Endothelial cell of umbilical vein (primary cell): ENCODE results near the gene PYY. TPM values are rescaled to one million over a fixed set of nuclear protein-coding genes. Genes with fewer than 3 reads are reported as not detected.
"Not testable (repeated sequence)": the region's sequence is repeated elsewhere in the genome, so short reads cannot be mapped to it uniquely, and the experiment has no call there.

Experiments
- BruUV-seq: library from RNA; stranded (reverse); fragments of 400-500 nt; replicated peaks from 2 replicates; lab custom pipeline; 2021; lab: Mats Ljungman, UMichigan
- CTCF ChIA-PET: fragments of 300-600, 350-600 bp; sonication (Branson Sonifier 250); formaldehyde crosslinking; loops from one replicate; lab custom pipeline; 2021; ENCODE audit warnings: antibody characterized with exemption, inconsistent platforms; lab: Charles Lee
- POLR2A ChIA-PET: fragments of 300-600, 350-600 bp; sonication (Branson Sonifier 250); formaldehyde crosslinking; loops from one replicate; lab custom pipeline; 2021; ENCODE audit warnings: antibody characterized with exemption, inconsistent platforms; lab: Charles Lee
- DNase-seq: peaks from one replicate; pipeline ENCODE4 v3.0.0-alpha.2; 2011; ENCODE audit warnings: low read depth, low spot score
- FAIRE-seq: peaks from 2 replicates; lab custom pipeline; 2011; peaks lifted over from hg19 to GRCh38; lab: Jason Lieb, UNC
- H2AFZ ChIP-seq: 2 replicates; pipeline ENCODE4 v1.6.0; 2012; ENCODE audit warnings: low read depth, low read length, control low read depth, inconsistent platforms
- H3K27ac ChIP-seq: 2 replicates; pipeline ENCODE4 v1.5.1; 2011; ENCODE audit warnings: low read depth, mild to moderate bottlenecking, control low read depth, low read length, moderate library complexity; ENCODE audit not compliant: insufficient read depth
- H3K27me3 ChIP-seq, 2 experiments: 2 replicates each; pipeline versions ENCODE4 v1.6.0 to v1.6.1; 2011; ENCODE audit warnings: low read length in 2 of 2, mixed read lengths in 1 of 2; ENCODE audit not compliant: control insufficient read depth in 2 of 2, insufficient read depth in 2 of 2
- H3K36me3 ChIP-seq, 2 experiments: 2 replicates in 1 of 2; 3 replicates in 1 of 2; pipeline ENCODE4 v1.5.1; 2011; ENCODE audit warnings: low read length in 2 of 2, mild to moderate bottlenecking in 1 of 2, moderate library complexity in 1 of 2; ENCODE audit not compliant: control insufficient read depth in 2 of 2, insufficient read depth in 2 of 2; ENCODE audit errors: extremely low read depth in 1 of 2
- H3K4me1 ChIP-seq: 3 replicates; pipeline ENCODE4 v1.5.1; 2011; ENCODE audit warnings: mild to moderate bottlenecking, low read length; ENCODE audit not compliant: control insufficient read depth, insufficient read depth; ENCODE audit errors: extremely low read depth
- H3K4me2 ChIP-seq: 2 replicates; pipeline ENCODE4 v1.6.1; 2011; ENCODE audit warnings: low read length, control low read depth, mixed read lengths; ENCODE audit not compliant: insufficient read depth
- H3K4me3 ChIP-seq, 3 experiments: fragments of 200-600 bp in 1 of 3; sonication (generic), shearing (Covaris generic) in 1 of 3; replicated peaks in 1 of 3; 2 replicates each; pipeline ENCODE4 v1.5.1; 2011 to 2016; ENCODE audit warnings: control low read depth in 3 of 3, low read length in 3 of 3, mild to moderate bottlenecking in 2 of 3, inconsistent platforms in 1 of 3, low read depth in 1 of 3, moderate library complexity in 1 of 3; ENCODE audit not compliant: insufficient read depth in 1 of 3
- H3K79me2 ChIP-seq: 2 replicates; pipeline ENCODE4 v1.6.0; 2012; ENCODE audit warnings: low read length, inconsistent platforms; ENCODE audit not compliant: control insufficient read depth, insufficient read depth
- H3K9ac ChIP-seq: replicated peaks from 2 replicates; pipeline ENCODE3; 2011; ENCODE audit warnings: low read length, control low read depth; ENCODE audit not compliant: insufficient read depth; ENCODE audit errors: extremely low read depth
- H3K9me1 ChIP-seq: replicated peaks from 3 replicates; pipeline ENCODE4 v1.6.0; 2011; ENCODE audit warnings: mild to moderate bottlenecking, low read length; ENCODE audit not compliant: control insufficient read depth, insufficient read depth; ENCODE audit errors: extremely low read depth
- H3K9me3 ChIP-seq: replicated peaks from 2 replicates; pipeline ENCODE4 v1.5.1; 2012; ENCODE audit warnings: low read length, inconsistent platforms; ENCODE audit not compliant: control insufficient read depth, insufficient read depth
- H4K20me1 ChIP-seq: replicated peaks from 2 replicates; pipeline ENCODE3; 2011; ENCODE audit warnings: mild to moderate bottlenecking, low read length; ENCODE audit not compliant: control insufficient read depth, insufficient read depth; ENCODE audit errors: extremely low read depth
- JUN ChIP-seq: IDR thresholded peaks from 2 replicates; pipeline ENCODE4 v1.6.1; 2011; ENCODE audit warnings: borderline replicate concordance, low read depth; ENCODE audit not compliant: insufficient read length, insufficient read depth
- POLR2AphosphoS5 ChIP-seq: IDR thresholded peaks from 2 replicates; pipeline ENCODE4 v1.6.1; 2012; ENCODE audit warnings: low read depth, mild to moderate bottlenecking, control low read depth, low read length, moderate library complexity; ENCODE audit not compliant: insufficient read depth
- dilution Hi-C: fragments of 300-500 bp; cut with MboI; formaldehyde crosslinking; loops from one replicate; pipeline ENCODE4 v1.15.0; 2019; ENCODE audit warnings: low sequenced_read_pairs; ENCODE audit not compliant: extremely low pct_ligation_motif_present
- intact Hi-C: fragments of 100-400 bp; cut with micrococcal nuclease; formaldehyde crosslinking; loops from one replicate; pipeline ENCODE4 v1.10.0; 2022
- polyA plus RNA-seq, 4 experiments: library from polyadenylated mRNA; depleted of rRNA in 3 of 4; stranded (reverse) in 3 of 4; unstranded in 1 of 4; fragments of >200 nt; gene quantifications; 2 replicates each; pipeline versions ENCODE4 v1.2.1 to v1.2.3, GENCODE V29; 2011 to 2012; ENCODE audit warnings: missing spikeins in 1 of 4
- total RNA-seq: library from RNA; stranded (reverse); gene quantifications from 2 replicates; pipeline ENCODE4 v1.2.3, GENCODE V29; 2021

The PYY gene
- total and polyA plus RNA-seq, 2 donors (not counting 3 experiments of a cell fraction or from before 2014, with no cell fraction given), result not detected

DNA sequence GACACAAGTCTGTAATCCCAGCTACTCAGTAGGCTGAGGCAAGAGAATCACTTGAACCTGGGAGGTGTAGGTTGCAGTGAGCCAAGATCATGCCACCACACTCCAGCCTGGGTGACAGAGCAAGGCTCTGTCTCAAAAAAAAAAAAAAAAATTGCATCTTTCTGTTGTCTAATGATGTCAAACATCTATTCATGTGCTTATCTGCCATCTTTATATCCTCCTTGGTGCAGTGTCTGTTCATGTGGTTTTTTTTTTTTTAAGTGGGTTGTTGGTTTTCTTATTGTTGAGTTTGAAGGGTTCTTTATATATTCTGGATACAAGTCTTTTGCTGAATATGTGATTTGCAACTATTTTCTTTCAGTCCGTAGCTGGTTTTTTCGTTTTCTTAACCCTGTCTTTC lies 17.7 kb upstream of the PYY start:
- H4K20me1 ChIP-seq, H3K27me3 ChIP-seq, H3K36me3 ChIP-seq, FAIRE-seq, H3K27ac ChIP-seq, dilution Hi-C loops, POLR2A ChIA-PET, H3K4me2 ChIP-seq, BruUV-seq, H3K9ac ChIP-seq, DNase-seq, H3K9me1 ChIP-seq, H3K79me2 ChIP-seq, intact Hi-C loops, H3K4me1 ChIP-seq, H2AFZ ChIP-seq, H3K4me3 ChIP-seq, H3K9me3 ChIP-seq: not testable (repeated sequence)
- CTCF ChIA-PET, result interaction anchor here (1.1 to 1.7 kb wide), 3 partner anchors 18 to 70 kb away, joined by 3 to 4 read pairs (median 4); no protein-coding TSS in a partner anchor

DNA sequence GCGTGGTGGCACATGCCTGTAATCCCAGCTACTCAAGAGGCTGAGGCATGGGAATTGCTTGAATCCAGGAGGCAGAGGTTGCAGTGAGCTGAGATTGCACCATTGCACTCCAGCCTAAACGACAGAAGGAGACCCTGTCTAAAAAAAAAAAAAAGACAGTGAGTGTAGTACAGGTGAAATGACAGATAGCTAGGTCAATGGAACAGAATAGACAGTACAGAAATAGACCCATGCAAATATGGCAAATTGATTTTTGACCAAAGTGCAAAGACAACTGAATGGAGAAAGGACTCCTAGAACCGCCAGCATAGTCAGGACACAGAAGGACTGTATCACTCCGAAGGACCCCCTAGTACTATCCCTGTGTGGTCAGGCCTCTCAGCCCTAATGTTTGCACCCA lies 16.6 kb upstream of the PYY start:
- H3K4me3 ChIP-seq, result no peak overlapping the region
- no peak for FAIRE-seq
- no peaks in the 10 kb centered on the region for H4K20me1 ChIP-seq
- H3K4me2 ChIP-seq, result no peak overlapping the region
- DNase-seq, result no peak
- no peak overlapping the region for H2AFZ ChIP-seq
- TF ChIP-seq JUN, result no peak
- no peak for TF ChIP-seq POLR2AphosphoS5
- intact Hi-C loops, result no loop called here
- no peak overlapping the region for H3K9ac ChIP-seq
- ChIA-PET CTCF (interaction anchor here (1.7 kb wide), 1 partner anchor 26 kb away, joined by 4 read pairs; no protein-coding TSS in a partner anchor), POLR2A (interaction anchor here (0.6 to 0.7 kb wide), 3 partner anchors 21 to 913 kb away, joined by 3 to 6 read pairs (median 4); no protein-coding TSS in a partner anchor)
- H3K4me1 ChIP-seq, result no peaks in the 10 kb centered on the region
- H3K27me3 ChIP-seq, result peaks cover 10% of the 10 kb centered on the region in 2 experiments
- H3K27ac ChIP-seq, result no peak overlapping the region
- H3K9me3 ChIP-seq, result no peaks in the 10 kb centered on the region
- H3K36me3 ChIP-seq, result no peaks in the 10 kb centered on the region
- H3K79me2 ChIP-seq, result no peaks in the 10 kb centered on the region
- dilution Hi-C loops, result no loop called here
- BruUV-seq, result no TSS peak
- no peaks in the 10 kb centered on the region for H3K9me1 ChIP-seq
